GM06990 (cell line): ENCODE measurements around the gene TM9SF1.
A peak's percentile ranks its signal among the peaks of the same experiment; 100 is the strongest.

ENCODE experiments used
- DNase-seq: peaks from one replicate; pipeline ENCODE4 v3.0.0-alpha.2; 2011; ENCODE audit not compliant: insufficient read length; ENCODE audit errors: extremely low read depth
- H3K27me3 ChIP-seq: replicated peaks from 2 replicates; pipeline ENCODE4 v1.6.0; 2011; ENCODE audit warnings: low read length; ENCODE audit not compliant: control insufficient read depth, insufficient read depth
- H3K36me3 ChIP-seq: 2 replicates; pipeline ENCODE4 v1.5.1; 2011; ENCODE audit warnings: low read length; ENCODE audit not compliant: control insufficient read depth, insufficient read depth
- H3K4me3 ChIP-seq: replicated peaks from 2 replicates; pipeline ENCODE4 v1.5.1; 2011; ENCODE audit warnings: low read depth, mild to moderate bottlenecking, control low read depth, low read length
- CTCF ChIP-seq: IDR thresholded peaks from 2 replicates; pipeline ENCODE4 v1.5.1; 2011; ENCODE audit warnings: low read length, control low read depth, mild to moderate bottlenecking, inconsistent platforms; ENCODE audit not compliant: insufficient read depth, poor library complexity, severe bottlenecking

TM9SF1 gene

GRCh38 chr14:24145219-24145618 is 50.0 kb downstream of the TM9SF1 start:
- Histone ChIP-seq H3K27me3 (no peaks in the 10 kb centered on the region), H3K4me3 (peak overlapping the region; percentile 100), H3K36me3 (peaks cover 20% of the 10 kb centered on the region)
- DNase-seq, result no peak
- TF ChIP-seq CTCF, result no peak

DNA sequence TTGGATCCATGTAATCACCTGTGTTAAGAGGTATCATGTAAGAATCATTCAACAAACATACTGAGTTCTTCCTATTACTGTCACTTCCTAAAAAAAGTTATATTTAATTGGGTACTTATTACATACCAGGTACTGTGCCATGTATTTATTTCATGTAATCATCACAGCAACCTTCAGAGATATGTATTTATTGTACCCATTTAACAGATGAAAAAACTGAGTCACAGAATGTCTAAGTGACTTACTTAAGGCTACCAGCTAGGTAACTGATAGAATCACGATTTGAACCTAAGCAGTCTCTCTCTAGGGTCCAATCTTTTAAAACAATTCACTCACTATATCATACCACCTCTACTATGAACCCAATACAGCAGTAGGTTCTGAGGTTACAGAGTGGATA is 50.8 kb downstream of the TM9SF1 start:
- no peak for DNase-seq
- H3K4me3 ChIP-seq, result peak overlapping the region; percentile 100
- no peaks in the 10 kb centered on the region for H3K27me3 ChIP-seq
- peaks cover 17% of the 10 kb centered on the region for H3K36me3 ChIP-seq
- no peak for TF ChIP-seq CTCF

DNA sequence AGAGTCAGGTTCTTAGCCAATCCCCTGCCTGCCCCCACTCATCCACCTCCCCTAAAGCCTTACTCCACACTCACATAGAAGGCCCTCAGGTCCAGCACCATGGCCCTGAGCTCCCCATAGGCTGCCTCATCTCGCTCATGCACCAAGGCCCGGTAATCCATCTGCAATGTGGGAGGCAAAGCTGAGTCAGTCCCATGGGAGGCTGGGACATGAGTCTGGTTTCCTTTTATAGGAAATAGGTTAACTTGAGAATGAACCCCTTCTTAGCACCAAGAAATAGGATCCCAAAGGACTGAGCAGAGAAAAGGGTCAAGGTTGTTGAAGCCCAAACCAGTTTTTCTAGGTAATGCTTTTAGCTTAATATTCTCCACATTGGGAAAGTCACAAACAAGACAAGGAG is 51.7 kb downstream of the TM9SF1 start:
- Histone ChIP-seq H3K4me3 (no peak overlapping the region), H3K36me3 (peaks cover 18% of the 10 kb centered on the region)
- no peak for TF ChIP-seq CTCF

GRCh38 chr14:24141097-24141880 is 54.0 kb downstream of the TM9SF1 start, which contains the start of gene EMC9:
Gene EMC9 (minus strand): TSS chr14:24141591. CDS start chr14:24141304, 287 bp downstream.
- Histone ChIP-seq H3K27me3 (no peaks in the 10 kb centered on the region), H3K4me3 (peak within 1 kb of the TSS; percentile 74), H3K36me3 (peaks cover 28% of the 10 kb centered on the region)
- DNase-seq, result peak; percentile 99
- peak; percentile 7 for TF ChIP-seq CTCF

More for the DNA sequence above, 51.7 kb downstream of the TM9SF1 start:
- DNase-seq, result no peak
- no peaks in the 10 kb centered on the region for H3K27me3 ChIP-seq

DNA sequence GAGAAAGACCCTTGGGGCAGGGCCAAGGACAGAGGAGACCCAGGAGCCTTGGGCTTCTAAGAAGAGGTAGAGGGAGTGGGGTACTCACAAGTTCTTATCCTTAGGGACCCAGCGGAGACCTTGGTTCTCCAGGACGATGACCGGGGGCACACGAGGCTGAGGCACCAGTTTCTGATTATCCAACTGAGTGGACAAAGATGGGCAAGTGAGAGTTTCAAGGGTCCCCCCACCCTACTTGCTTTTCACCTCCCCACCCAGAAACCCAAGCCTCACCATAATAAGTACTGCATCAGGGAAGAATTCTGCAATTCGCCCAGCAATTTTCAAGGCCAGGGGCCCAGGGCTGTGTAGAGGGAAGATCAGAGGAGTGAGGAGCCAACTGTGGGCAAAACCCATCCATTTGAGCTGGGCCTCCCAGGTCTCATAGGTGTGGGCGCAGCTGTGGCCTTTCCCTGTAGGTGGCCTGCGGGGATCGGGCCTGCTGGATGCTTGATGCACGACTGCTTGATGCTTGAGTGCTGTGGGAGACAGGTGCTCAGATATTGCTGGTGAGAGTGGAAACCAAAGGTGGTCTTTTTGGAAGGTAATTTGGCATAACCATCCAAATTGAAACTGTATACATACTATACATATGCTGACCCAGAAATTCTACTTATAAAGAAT is 55.8 kb downstream of the TM9SF1 start:
- peak overlapping the region; percentile 74 for H3K4me3 ChIP-seq
- H3K27me3 ChIP-seq, result no peaks in the 10 kb centered on the region
- no peak for DNase-seq
- TF ChIP-seq CTCF, result no peak
- H3K36me3 ChIP-seq, result peaks cover 22% of the 10 kb centered on the region
